Fibroblast of lung (primary cell): ENCODE measurements around the gene VWCE. TPM values are rescaled to one million over a fixed set of nuclear protein-coding genes. Genes with fewer than 3 reads are reported as not detected.

Experiments used
- DNase-seq, 2 donors: peaks; one replicate each; pipeline versions ENCODE4 v3.0.0 to v3.0.0-alpha.2; 2010; ENCODE audit warnings: low read depth in 2 of 2
- H2AFZ ChIP-seq: 2 replicates; pipeline ENCODE4 v1.5.1; 2012; ENCODE audit warnings: low read length, control low read depth, inconsistent platforms
- H3K27ac ChIP-seq: 2 replicates; pipeline ENCODE4 v1.5.1; 2011; ENCODE audit warnings: low read length, control low read depth; ENCODE audit not compliant: insufficient read depth
- H3K27me3 ChIP-seq: 2 replicates; pipeline ENCODE4 v1.5.1; 2011; ENCODE audit warnings: mild to moderate bottlenecking, low read length; ENCODE audit not compliant: control insufficient read depth, insufficient read depth
- H3K36me3 ChIP-seq: 2 replicates; pipeline ENCODE4 v1.5.1; 2011; ENCODE audit warnings: low read length; ENCODE audit not compliant: control insufficient read depth, insufficient read depth
- H3K4me1 ChIP-seq: 2 replicates; pipeline ENCODE4 v1.5.1; 2011; ENCODE audit warnings: low read length; ENCODE audit not compliant: control insufficient read depth, insufficient read depth; ENCODE audit errors: extremely low read depth
- H3K4me2 ChIP-seq: 2 replicates; pipeline ENCODE4 v1.5.1; 2011; ENCODE audit warnings: low read length, control low read depth; ENCODE audit not compliant: insufficient read depth; ENCODE audit errors: extremely low read depth
- H3K4me3 ChIP-seq, 4 experiments: fragments of 200-600 bp in 1 of 4; sonication (generic) in 1 of 4; replicated peaks in 1 of 4; 2 replicates each; pipeline ENCODE4 v1.5.1; 2011 to 2016; ENCODE audit warnings: low read length in 4 of 4, low read depth in 3 of 4, mild to moderate bottlenecking in 3 of 4, control low read depth in 2 of 4, inconsistent platforms in 1 of 4, mixed read lengths in 1 of 4; ENCODE audit not compliant: insufficient read depth in 1 of 4; ENCODE audit errors: control extremely low read depth in 1 of 4
- H3K79me2 ChIP-seq: 2 replicates; pipeline ENCODE4 v1.5.1; 2012; ENCODE audit warnings: mild to moderate bottlenecking, low read length, inconsistent platforms; ENCODE audit not compliant: control insufficient read depth, insufficient read depth
- H3K9ac ChIP-seq: 2 replicates; pipeline ENCODE4 v1.5.1; 2011; ENCODE audit warnings: mild to moderate bottlenecking, low read length, control low read depth; ENCODE audit not compliant: insufficient read depth
- H3K9me3 ChIP-seq: 2 replicates; pipeline ENCODE4 v1.5.1; 2012; ENCODE audit warnings: low read depth, low read length; ENCODE audit not compliant: control insufficient read depth, insufficient read depth
- H4K20me1 ChIP-seq: 2 replicates; pipeline ENCODE4 v1.5.1; 2011; ENCODE audit warnings: low read length; ENCODE audit not compliant: control insufficient read depth, insufficient read depth; ENCODE audit errors: extremely low read depth
- CTCF ChIP-seq, 2 donors: IDR thresholded peaks in 1 of 2; conservative IDR thresholded peaks in 1 of 2; 1 replicate in 1 of 2; 2 replicates in 1 of 2; pipeline ENCODE4 v1.5.1; 2011 to 2012; ENCODE audit warnings: low read length in 2 of 2, control low read depth in 1 of 2, inconsistent platforms in 1 of 2, low read depth in 1 of 2, mild to moderate bottlenecking in 1 of 2
- EZH2 ChIP-seq: IDR thresholded peaks from 2 replicates; pipeline ENCODE4 v1.5.1; 2012; ENCODE audit warnings: low read length, control low read depth, mild to moderate bottlenecking; ENCODE audit errors: missing control alignments
- polyA plus RNA-seq, 2 donors: library from polyadenylated mRNA; depleted of rRNA in 1 of 2; stranded (reverse) in 1 of 2; unstranded in 1 of 2; fragments of >200 nt; gene quantifications; 2 replicates each; pipeline ENCODE4 v1.2.1, GENCODE V29; 2011 to 2012; ENCODE audit warnings: missing spikeins in 1 of 2
- total RNA-seq: library from RNA; depleted of rRNA; stranded (reverse); fragments of >200 nt; gene quantifications from 2 replicates; pipeline ENCODE4 v1.2.1, GENCODE V29; 2014

Gene VWCE
- total and polyA plus RNA-seq, 2 donors (not counting 1 experiment from before 2014, with no cell fraction given): 0.30 to 1.7 TPM

GRCh38 chr11:61281581-61282250, 13.4 kb downstream of the VWCE start:
- Histone ChIP-seq H3K4me1 (no peaks in the 10 kb centered on the region), H2AFZ (peak overlapping the region; percentile 4), H4K20me1 (no peaks in the 10 kb centered on the region), H3K79me2 (no peaks in the 10 kb centered on the region), H3K36me3 (no peaks in the 10 kb centered on the region), H3K9me3 (no peaks in the 10 kb centered on the region), H3K9ac (no peak overlapping the region), H3K27ac (no peak overlapping the region), H3K27me3 (no peaks in the 10 kb centered on the region), H3K4me3 (no peak overlapping the region), H3K4me2 (no peak overlapping the region)
- no peak for TF ChIP-seq CTCF (conservative IDR thresholded peaks at IDR 0.05 in 1 of 2, IDR thresholded peaks at IDR 0.05 in 1 of 2; ENCODE audit: low read depth in 1 of 2, low read length in 2 of 2)
- no peak for TF ChIP-seq EZH2
- peak; percentile 22 to 24 for DNase-seq

GRCh38 chr11:61280883-61281580, 14.1 kb downstream of the VWCE start:
- no peaks in the 10 kb centered on the region for H3K27me3 ChIP-seq
- DNase-seq: no peak
- H3K4me2 ChIP-seq: no peak overlapping the region
- no peak overlapping the region for H2AFZ ChIP-seq
- no peak overlapping the region for H3K9ac ChIP-seq
- H3K27ac ChIP-seq: no peak overlapping the region
- H3K36me3 ChIP-seq: no peaks in the 10 kb centered on the region
- no peaks in the 10 kb centered on the region for H3K9me3 ChIP-seq
- no peak for TF ChIP-seq EZH2
- no peak for TF ChIP-seq CTCF (conservative IDR thresholded peaks at IDR 0.05 in 1 of 2, IDR thresholded peaks at IDR 0.05 in 1 of 2; ENCODE audit: low read depth in 1 of 2, low read length in 2 of 2)
- H4K20me1 ChIP-seq: no peaks in the 10 kb centered on the region
- H3K4me1 ChIP-seq: no peaks in the 10 kb centered on the region
- H3K4me3 ChIP-seq: no peak overlapping the region
- H3K79me2 ChIP-seq: no peaks in the 10 kb centered on the region

- Histone ChIP-seq H3K36me3 (no peaks in the 10 kb centered on the region), H3K4me1 (no peaks in the 10 kb centered on the region), H3K4me3 (no peak overlapping the region), H3K27me3 (no peaks in the 10 kb centered on the region), H3K9me3 (no peaks in the 10 kb centered on the region), H2AFZ (no peak overlapping the region), H3K4me2 (no peak overlapping the region), H3K27ac (no peak overlapping the region), H3K9ac (no peak overlapping the region), H4K20me1 (no peaks in the 10 kb centered on the region), H3K79me2 (no peaks in the 10 kb centered on the region)
- DNase-seq: peak in 1 of 2 donors; percentile 46
- no peak for TF ChIP-seq CTCF (conservative IDR thresholded peaks at IDR 0.05 in 1 of 2, IDR thresholded peaks at IDR 0.05 in 1 of 2; ENCODE audit: low read depth in 1 of 2, low read length in 2 of 2)
- TF ChIP-seq EZH2: no peak
Observed at GRCh38 chr11:61279934-61280659, 15.0 kb downstream of the VWCE start.
